ENCODE measurements around the gene CENATAC.

DNA sequence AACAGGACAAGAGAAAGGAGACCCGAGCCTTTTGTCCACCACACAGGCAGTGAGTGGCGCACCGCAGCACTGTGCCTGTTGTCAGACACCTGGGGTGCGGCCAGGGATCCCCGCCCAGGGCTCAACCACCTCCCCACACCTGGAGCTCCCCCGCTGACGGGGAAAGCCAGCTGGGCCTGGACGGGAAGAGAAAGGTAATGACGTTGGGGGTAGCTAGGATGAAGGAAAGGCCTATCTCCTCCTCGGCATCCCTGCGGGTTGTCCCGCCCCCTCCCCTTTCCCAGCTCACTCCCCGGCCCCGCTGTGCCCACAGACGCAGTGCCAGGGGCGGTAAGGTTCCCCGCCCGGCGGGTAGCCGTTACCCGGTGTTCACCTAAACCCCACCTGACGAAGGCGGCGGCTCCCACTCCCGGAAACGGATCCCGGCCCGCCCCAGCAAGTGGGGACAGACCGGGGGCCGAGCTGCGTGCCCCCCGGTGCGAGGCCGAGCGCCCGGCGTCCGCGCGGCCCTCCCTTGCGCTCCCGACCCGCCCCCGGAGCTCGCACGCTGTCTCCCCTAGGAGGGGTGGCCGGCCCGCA, 58.6 kb downstream of the CENATAC start:
- no peak for TF ChIP-seq REST (IDR thresholded peaks at IDR 0.05; ENCODE audit: insufficient read depth in 1 of 2, low read depth in 2 of 2, low read length in 2 of 2)
- no peak for TF ChIP-seq POLR2AphosphoS5 (IDR thresholded peaks at IDR 0.05; ENCODE audit: low read depth, low read length)
- no peak for TF ChIP-seq FOXP2 (optimal IDR thresholded peaks at IDR 0.05; ENCODE audit: borderline replicate concordance, extremely low read depth, extremely low read length, insufficient read depth)
- no peak for TF ChIP-seq SIN3A (IDR thresholded peaks at IDR 0.05; ENCODE audit: borderline replicate concordance, insufficient read depth, low read length)
- TF ChIP-seq TAF1 (IDR thresholded peaks at IDR 0.05; ENCODE audit: borderline replicate concordance, insufficient read depth, low read length) = no peak

All from PFSK-1 (cell line).